Right lobe of liver (tissue), 4 donors: Measurements from ENCODE around the gene MARCHF5.
"Not testable (repeated sequence)": the region's sequence is repeated elsewhere in the genome, so short reads cannot be mapped to it uniquely, and the experiment has no call there.

Source experiments
- POLR2A ChIP-seq: fragments of 450-650 bp; IDR thresholded peaks from one replicate; pipeline ENCODE4 v1.6.1; 2017; ENCODE audit warnings: antibody characterized with exemption, mild to moderate bottlenecking
- TF ChIP-seq, protein P1 (sequence below), 4 donors: fragments of 200-600 bp in 3 of 4; fragments of 450-650 bp in 1 of 4; IDR thresholded peaks; one replicate each; pipeline versions ENCODE4 v1.5.1 to v1.8.0; 2016 to 2022; ENCODE audit warnings: antibody characterized with exemption in 4 of 4, mild to moderate bottlenecking in 2 of 4
- donor health status: DM: no; HTN: no; CAD: no.
- donor health status: DM: no; HTN: no; CAD: no.
- donor health status: DM: no; HTN: yes; CAD: no.

GRCh38 chr10:92402234-92402633 lies 111.3 kb downstream of the MARCHF5 start:
- TF ChIP-seq, protein P1, sequence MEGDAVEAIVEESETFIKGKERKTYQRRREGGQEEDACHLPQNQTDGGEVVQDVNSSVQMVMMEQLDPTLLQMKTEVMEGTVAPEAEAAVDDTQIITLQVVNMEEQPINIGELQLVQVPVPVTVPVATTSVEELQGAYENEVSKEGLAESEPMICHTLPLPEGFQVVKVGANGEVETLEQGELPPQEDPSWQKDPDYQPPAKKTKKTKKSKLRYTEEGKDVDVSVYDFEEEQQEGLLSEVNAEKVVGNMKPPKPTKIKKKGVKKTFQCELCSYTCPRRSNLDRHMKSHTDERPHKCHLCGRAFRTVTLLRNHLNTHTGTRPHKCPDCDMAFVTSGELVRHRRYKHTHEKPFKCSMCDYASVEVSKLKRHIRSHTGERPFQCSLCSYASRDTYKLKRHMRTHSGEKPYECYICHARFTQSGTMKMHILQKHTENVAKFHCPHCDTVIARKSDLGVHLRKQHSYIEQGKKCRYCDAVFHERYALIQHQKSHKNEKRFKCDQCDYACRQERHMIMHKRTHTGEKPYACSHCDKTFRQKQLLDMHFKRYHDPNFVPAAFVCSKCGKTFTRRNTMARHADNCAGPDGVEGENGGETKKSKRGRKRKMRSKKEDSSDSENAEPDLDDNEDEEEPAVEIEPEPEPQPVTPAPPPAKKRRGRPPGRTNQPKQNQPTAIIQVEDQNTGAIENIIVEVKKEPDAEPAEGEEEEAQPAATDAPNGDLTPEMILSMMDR (IDR thresholded peaks at IDR 0.05) = not testable (repeated sequence)
- TF ChIP-seq POLR2A = not testable (repeated sequence)
